Effector CD4-positive, alpha-beta T cell (primary cell): ENCODE data around the gene INSR.
"Not testable (repeated sequence)": the region's sequence is repeated elsewhere in the genome, so short reads cannot be mapped to it uniquely, and the experiment has no call there.

Experiments used
- DNase-seq: peaks from one replicate; pipeline ENCODE4 v3.0.0-alpha.2; 2020

The INSR gene

DNA sequence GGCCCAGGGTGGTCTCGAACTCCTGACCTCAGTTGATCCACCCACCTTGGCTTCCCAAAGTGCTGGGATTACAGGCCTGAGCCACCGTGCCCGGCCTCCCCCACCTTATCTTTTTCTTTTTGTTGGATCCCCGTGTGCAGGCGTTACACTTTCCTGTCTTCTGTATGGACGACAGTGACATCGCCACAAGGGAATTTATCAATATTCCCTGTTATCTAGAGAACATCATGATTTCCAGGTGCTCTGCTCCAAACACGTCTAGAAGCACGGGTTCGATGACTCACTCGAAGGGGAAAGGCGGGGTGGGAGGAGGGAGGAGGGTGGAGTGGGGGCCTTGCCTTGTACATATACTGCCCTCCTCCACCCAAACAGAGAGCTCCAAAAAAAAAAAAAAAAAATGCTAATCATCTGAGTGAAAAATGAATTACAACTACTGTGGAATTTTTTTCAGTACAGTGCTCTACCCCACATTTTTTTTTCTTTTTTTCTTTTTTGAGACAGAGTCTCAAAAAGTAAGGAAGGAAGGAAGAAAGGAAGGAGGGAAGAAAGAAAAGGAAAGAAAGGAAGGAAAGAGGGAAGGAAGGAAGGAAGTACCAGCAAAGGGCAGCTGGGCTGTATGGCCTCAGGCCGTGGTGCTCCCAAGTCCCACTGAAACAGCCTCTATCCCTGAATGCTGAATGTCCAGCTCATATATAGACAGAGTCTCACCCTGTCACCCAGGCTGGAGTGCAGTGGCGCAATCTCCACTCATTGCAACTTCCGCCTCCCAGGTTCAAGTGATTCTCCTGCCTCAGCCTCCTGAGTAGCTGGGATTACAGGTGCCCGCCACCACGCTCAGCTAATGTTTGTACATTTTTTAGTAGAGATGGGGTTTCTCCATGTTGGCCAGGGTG is 36.8 kb downstream of the INSR start:
- no peak for DNase-seq

DNA sequence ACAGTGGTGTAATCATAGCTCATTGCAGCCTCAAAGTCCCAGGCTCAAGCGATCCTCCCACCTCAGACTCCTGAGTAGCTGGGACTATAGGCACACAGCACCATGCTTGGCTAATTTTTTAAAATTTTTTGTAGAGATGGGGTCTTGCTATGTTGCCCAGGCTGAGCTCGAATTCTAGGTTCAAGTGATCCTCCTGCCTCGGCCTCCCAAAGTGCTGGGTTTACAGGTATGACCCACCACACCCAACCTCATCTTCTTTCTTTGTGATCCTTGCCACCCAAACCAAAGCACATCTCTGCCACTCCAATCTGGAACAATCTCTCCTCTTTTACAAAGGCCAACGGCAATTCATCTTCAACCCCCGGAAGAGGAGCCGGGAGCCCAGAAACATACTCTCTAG is 38.6 kb downstream of the INSR start:
- no peak for DNase-seq

DNA sequence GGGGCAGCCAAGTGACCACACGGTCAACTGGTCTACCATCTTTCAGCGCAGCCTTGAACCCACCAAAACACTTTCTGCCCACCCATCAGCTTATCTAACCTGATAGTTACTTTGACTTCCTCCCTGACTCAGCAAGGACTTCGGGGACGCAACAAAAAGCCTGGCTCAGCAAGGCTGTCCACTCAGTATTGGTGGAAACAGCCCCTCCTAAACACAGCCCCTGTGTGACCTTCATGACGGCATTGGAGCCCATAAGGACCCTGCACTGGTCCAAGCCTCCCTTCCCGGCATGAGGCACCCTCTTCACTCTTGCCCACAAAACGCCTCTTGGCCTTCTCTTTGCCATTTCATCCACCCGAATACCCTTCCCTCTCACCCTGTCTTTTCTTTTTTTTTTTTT is 39.1 kb downstream of the INSR start:
- DNase-seq, result no peak

DNA sequence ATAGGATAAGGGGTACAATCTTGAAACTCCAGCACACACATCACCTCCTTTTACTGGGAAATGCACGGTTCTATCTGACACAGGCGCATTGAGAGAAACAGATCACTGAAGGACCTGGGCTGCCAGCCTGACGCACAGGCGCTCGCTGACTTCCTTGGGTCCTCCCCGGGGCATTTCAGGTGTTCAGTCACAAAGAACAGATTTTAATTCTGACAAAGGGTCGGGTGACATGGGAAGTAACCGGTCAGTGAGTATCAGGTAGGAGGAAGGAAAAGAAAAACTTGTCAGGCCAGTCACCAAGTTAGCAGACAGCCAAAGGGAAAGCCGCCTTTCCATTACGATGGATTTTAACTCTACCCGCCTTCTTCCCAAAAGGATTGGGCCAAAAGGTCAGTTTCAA is 39.6 kb downstream of the INSR start:
- no peak for DNase-seq

DNA sequence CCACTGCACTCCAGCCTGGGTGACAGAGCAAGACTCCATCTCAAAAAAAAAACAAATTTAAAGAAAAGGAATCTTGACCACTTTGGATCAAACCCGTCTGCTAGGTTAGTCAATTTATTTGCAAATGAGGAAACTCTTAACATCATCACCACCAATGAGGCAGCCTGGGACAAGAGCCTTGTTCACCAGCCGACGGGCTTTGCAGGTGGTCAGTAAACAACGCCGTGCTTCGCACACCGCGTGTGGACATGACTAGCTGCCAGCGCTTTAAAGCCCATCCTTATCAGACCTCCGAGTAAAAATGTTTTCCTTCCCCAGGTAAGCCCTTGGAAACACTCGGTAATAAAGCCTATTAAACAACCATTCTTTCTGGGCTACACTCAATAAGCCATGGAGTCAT is 41.9 kb downstream of the INSR start:
- no peak for DNase-seq

DNA sequence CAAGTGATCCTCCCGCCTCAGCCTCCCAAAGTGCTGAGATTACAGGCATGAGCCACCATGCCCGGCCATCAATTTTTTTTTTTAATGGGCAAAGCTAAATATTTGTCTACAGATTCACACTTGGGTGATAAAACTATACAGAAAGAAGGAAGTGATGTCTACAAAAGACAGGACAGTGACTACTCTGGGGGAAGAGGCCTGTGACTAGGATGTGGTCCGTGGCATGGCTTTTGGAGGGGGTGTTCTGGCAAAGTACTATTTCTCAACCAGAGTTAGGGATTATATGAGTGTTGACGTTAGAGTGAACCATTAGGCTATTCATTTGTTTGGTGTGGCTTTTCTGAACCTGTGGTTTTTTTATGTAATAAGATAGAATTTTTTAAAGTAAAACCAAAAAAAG is 42.7 kb downstream of the INSR start:
- DNase-seq, result no peak

DNA sequence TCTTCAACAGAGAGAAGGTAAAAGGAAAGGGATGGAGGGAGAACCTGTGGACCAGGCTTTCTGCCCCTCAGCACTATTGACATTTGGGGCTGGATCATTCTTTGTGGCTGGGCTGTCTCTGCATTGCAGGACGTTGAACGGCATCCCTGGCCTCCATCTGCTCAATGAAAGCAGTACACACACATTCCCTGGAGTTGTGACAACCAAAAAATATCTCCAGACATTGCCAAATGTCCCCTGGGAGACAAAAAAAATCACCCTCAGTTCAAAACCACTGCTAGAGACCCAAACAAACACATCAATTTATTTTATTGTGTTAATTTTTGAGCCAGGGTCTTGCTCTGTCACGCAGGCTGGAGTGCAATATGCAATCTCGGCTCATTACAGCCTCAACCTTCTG is 43.3 kb downstream of the INSR start:
- DNase-seq, result no peak

DNA sequence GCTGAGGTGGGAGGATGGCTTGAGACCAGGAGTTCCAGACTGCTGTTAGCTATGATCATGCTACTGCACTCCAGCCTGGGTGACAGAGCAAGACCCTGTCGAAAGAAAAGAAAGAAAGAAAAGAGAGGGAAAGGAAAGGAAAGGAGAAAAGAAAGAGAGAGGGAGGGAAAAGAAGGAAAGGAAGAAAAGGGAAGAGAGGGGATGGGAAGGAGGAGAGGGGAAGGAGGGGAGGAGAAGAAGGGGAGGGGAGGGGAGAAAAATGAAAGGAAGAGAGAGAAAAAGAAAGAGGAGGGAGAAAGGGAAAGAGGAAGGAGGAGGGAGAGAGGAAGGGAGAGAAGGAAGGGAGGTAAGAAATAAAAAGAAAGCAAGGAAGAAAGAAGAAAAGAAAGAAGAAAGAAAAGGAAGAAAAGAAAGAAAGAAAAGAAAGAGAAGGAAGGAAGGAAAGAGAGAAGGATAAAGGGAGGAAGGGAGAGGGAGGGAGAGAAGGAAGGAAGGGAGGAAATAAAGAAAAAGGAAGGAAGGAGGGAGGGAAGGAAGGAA is 44.1 kb downstream of the INSR start:
- DNase-seq, result no peak

DNA sequence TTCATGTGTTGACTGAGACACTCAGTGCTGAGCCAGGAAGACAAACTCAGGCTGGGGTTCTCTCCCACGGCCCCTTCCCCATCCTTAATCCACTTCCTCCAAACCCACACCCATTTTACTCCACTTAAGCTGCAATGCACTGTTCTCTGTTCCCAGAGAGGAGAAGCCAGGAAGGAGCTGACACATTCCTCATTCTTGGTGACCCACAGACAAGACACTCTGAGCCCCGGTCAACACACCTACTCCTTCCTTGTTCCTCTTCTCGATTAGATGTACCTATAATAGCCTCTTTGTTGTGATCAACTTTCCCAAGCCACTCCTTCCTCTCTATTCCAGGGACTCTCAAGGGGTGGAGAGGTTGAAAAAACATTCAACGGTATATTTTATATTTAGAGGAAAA is 47.1 kb downstream of the INSR start:
- no peak for DNase-seq

DNA sequence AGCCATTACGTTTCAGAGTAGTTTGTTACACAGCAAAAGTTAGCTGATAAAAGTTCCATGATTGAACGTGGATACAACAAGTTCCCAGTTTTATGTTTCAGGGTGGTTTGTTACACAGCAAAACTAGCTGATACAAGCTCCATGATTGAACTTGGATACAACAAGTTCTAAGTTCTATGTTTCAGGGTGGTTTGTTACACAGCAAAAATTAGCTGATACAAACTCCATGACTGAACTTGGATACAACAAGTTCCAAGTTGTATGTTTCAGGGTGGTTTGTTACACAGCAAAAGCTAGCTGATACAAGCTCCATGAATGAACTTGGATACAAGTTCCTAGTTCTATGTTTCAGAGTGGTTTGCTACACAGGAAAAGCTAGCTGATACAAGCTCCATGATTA is 47.6 kb downstream of the INSR start:
- DNase-seq, result no peak

DNA sequence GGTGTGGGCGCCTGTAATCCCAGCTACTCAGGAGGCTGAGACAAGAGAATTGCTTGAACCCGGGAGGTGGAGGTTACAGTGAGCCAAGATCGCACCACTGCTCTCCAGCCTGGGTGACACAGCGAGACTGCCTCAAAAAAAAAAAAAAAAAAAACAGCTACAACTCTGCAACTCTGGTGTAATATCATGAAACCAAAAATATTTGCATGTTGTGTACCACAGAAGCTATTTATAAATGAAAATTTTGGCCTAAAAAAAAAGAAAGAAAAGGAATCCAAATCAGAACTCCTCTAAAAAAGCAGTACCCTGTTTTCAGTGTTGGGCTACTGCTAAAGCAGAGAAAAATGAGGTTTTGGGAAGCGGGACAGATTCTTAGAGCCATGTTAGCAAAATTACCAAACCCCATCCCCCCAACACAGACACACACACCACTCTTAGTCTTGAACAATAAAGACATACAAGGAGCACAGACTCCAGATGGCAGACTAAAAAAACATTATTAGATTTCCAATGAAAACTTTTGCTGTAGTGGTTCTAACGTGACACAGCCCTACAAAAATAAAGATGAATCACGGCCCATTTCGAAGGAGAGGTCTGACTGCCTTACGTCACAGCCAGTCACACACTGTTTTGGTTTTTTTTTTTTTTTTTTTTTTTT is 51.5 kb downstream of the INSR start:
- DNase-seq, result no peak

DNA sequence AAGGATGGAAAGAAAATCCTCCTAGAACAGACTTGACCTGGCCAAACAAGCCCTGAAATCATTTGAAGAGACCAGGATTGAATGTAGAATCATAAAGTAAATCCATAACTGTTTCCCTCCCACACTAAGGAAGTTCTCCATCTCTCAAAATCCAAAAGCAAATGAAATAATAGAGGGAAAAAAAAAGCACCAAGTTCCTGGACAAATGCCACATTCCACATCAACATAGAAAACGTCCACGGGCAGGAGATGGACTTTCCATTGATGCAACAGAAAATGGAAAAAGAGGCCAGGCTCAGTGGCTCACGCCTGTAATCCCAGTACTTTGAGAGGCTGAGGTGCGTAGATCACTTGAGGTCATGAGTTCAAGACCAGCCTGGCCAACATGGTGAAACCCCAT is 56.2 kb downstream of the INSR start:
- no peak for DNase-seq

DNA sequence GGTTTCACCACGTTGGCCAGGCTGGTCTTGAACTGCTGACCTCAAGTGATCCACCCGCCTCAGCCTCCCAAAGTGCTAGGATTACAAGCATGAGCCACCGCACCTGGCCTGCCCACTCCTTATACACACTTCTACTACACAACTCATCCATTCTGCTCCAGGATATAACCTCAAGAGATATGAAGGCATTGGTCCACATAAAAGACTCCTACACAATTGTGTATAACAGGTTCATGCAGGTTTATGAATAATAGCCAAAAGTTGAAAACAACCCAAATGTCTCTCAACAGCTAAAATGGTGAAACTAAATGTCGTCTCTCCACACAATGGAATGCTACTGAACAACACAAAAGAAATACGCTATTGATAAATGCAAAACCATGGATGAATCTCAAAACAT is 58.1 kb downstream of the INSR start:
- no peak for DNase-seq

DNA sequence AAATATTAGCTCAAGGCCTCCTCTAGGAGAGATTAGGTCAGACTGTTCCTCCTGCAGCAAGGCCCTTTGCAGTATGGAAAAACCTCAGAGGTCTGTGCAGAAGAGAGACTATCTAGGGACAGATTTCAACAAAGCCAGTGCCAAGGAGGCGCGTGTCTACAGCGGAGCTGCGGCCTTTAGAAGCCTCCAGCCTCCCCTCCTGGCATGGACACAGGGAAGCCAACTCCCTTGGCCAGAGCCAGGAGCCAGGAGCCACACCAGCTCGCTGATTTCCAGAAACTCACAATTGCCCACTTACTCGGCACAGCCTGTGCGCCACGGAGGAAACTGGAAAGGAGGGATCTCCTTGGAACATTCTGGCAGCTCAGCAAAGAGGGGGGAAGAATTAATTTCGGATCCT is 63.4 kb downstream of the INSR start:
- DNase-seq, result no peak

DNA sequence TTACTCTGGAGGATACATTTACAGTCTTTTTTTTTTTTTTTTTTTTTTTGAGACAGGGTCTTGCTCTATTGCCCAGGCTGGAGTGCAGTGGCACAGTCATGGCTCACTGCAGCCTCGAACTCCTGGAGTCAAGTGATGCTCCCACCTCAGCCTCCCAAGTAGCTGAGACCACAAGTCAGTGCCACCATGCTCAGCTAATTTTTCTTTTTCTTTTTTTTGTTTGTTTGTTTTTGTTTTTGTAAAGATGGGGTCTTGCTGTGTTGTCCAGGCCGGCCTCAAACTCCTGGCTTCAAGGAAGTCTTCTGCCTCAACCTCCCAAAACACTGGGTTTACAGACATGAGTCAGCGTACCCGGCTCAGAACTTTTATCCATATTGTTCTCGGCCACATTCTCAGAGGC is 64.5 kb downstream of the INSR start:
- DNase-seq, result no peak

DNA sequence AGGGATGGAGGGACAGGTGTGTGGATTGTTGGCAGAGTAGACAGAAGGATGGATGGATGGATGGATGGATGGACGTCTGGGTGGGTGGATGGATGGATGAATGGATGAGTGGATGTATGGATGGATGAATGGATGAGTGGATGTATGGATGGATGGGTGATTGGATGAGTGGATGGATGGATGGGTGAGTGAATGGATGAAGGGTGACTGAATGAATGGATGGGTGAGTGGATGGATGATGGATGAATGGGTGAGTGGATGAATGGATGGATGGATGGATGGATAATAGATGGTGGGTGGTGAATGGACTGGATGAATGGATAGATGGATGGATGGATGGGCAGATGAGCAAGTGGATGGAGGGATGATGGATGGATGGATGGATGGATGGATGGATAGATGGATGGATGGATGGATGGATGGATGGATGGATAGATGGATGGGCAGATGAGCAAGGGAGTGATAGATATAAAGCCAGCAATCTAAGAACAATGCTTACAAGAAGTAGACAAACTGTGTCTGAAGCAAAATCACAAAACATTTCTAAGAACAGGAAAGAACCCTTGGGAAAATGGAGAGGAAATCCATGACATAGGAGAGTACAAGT is 65.2 kb downstream of the INSR start:
- no peak for DNase-seq

DNA sequence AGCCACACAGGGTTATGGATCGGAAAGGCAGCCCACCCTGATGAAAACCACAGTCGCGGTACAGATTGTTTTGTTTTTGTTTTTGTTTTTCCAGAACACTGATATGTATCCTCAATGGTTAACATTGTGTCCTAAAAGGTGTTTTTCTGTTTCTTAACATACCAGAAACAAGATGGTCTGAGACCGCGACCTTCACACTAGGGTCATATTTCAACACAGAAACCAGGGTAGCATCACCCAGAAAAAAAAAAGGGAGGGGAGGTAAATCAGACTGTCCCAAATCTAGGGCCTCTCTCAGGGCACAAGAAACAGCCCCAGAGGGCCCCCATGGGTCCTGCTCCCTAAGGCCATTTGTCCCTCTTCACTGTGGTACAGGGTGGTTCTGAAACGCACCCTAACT is 66.5 kb downstream of the INSR start:
- DNase-seq, result no peak

DNA sequence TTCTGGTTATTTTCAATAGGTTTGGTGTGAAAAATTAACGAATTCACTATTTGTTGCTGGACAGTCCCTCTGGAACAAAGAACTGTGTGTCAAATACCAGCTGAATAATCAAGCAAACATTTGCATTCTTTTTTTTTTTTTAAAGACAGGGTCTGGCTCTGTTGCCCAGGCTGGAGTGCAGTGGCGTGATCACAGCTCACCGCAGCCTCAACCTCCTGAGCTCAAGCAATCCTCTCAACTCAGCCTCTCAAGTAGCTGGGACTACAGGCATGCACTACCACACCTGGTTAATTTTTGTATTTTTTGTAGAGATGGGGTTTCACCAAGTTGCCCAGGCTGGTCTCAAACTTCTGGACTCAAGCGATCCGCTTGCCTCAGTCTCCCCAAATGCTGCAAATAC is 67.1 kb downstream of the INSR start:
- not testable (repeated sequence) for DNase-seq

DNA sequence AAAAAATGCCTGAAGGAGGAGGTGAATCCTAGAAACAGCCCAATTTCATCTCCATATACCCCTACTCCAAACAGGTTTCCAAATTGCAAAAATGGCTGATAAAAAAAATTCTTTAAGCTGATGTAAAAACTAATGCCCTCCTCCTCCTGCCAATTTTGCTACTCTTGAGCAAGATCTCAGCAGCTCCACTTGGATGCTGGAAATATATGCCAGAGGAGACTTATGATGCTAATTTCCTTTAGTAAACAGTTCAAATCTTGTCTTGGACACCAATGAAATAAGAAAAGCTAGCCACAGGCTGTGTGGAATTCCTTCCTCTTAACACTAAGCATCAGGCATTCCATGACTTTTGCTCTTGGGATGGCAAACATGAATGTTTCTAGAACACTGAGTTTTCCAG is 67.5 kb downstream of the INSR start:
- DNase-seq, result no peak

DNA sequence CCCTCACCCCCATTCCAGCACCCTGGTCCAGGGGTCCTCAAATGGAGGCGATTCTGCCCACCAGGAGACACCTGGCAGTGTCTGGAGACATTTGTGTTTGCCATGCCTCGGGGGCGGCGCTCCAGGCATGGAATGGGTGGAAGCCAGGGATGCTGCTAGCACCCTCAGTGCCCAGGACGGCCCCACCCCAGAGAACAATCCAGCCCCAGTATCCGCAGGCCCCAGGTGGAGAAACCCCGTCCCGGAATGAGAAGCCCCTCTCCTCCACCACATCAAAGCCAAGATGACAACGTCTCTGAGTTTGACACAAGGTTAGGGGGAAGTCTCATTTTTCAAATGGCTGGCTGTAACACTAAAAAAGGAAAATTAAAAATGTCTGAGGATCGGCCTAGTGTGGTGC is 68.5 kb downstream of the INSR start:
- no peak for DNase-seq

DNA sequence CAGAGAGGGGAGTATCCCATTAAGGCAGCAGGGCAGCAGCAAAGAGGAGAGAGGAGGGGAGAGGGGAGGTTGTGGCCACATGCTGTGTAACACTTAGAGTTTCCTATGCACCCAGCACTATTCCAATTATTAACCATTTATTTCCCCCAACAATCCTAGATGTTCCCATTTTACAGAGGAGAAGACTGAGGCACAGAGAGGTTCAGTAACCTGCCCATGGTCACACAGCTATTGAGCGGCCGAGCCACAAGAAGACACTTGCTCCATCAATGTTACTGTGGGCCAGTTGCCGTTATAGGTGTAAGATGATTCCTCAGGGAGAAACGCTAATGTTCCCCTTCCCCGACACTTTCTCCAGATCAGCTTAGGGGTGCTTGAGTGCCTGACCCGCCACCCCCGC is 69.2 kb downstream of the INSR start:
- no peak for DNase-seq

DNA sequence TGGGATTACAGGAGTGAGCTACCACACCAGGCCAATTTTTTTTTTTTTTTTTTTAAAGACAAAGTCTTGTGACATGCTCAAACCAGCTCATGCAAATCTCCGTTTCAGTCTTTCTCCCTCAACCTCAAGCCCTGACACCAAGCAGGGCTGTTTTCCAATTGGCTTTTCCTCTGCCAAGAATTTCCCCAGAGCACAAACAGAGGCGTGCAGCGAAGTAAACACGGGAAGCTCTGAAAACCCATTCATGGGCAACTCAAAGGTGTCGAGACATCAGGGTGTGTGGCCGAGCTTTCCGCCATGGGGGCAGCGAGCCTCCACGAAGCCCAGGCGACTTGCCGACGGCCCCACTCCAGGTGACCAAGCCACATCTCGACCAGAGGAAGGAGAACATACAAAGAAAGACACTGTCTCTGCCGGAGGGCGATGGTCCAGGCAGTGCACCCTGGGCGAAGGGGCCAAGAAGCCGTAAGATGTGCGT is 70.0 kb downstream of the INSR start:
- DNase-seq, result no peak

DNA sequence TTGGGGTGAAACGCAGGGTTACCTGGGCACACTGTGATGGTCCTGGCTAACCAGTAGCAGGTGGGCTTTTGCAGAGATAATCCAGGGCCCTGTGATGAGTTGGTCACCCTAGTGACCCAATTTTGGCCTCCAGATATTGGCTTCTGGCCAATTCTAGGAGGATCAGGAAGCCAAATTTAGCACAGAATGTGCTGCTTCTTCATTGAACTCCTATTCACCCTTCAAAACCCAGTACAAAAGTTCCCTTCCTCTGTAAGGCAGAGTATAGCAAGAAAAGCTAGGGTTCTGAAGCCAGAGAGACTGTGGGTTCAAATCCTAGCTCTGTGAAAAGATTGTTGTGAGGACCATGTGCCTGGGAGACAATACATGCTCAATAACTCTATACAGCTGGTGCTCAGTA is 70.8 kb downstream of the INSR start:
- DNase-seq, result no peak

DNA sequence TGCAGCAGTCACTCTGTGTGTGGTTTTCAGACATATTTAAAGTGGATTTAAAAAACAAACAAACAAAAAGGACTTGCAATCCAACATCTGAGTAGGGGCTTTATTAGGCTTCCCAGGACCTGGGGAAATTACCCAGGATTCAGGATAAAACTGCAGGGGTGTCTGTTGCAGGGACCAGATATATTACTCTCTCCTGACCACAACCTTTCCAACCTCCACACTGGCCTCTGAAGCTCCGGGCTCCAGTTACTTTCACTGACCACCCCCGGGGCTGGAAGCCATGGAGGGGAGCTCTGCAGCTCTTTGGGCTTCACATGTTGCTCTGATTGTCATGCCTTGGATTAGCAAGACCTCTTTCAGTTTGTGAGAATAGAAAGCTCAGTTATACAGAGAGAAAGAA is 75.2 kb downstream of the INSR start:
- DNase-seq, result no peak
